IMR-90 (cell line): ENCODE data around the gene TSTD2. TPM values are rescaled to one million over a fixed set of nuclear protein-coding genes. Genes with fewer than 3 reads are reported as not detected.

Experiments
- ATAC-seq: fragments of 200-7000 bp; cut with Tn5 transposase; 2 replicates; pipeline ENCODE4 v1.9.1; 2020; ENCODE audit warnings: low read depth, mild to moderate bottlenecking, moderate library complexity
- BruUV-seq: library from RNA; stranded (reverse); fragments of 400-500 nt; replicated peaks from 2 replicates; lab custom pipeline; 2021; lab: Mats Ljungman, UMichigan
- CTCF ChIA-PET: fragments of 300-600 bp; formaldehyde crosslinking; extraction: SDS; loops from one replicate; lab custom pipeline; 2021; ENCODE audit warnings: antibody characterized with exemption; lab: Yijun Ruan, JAX
- POLR2A ChIA-PET: fragments of 300-600 bp; sonication (Branson Sonifier 250); formaldehyde crosslinking; loops from one replicate; lab custom pipeline; 2022; ENCODE audit warnings: antibody characterized with exemption; ENCODE audit not compliant: unreplicated experiment; lab: Charles Lee
- DNase-seq: peaks from one replicate; pipeline ENCODE4 v3.0.0; 2013
- H2AFZ ChIP-seq: replicated peaks from 2 replicates; pipeline ENCODE3; 2013; ENCODE audit warnings: low read length, mild to moderate bottlenecking; ENCODE audit not compliant: poor library complexity
- H2AK5ac ChIP-seq: 2 replicates; pipeline ENCODE4 v1.6.1; 2013; ENCODE audit warnings: low read depth, low read length, inconsistent platforms
- H2AK9ac ChIP-seq: replicated peaks from 2 replicates; pipeline ENCODE3; 2013; ENCODE audit warnings: mild to moderate bottlenecking, low read depth, low read length, moderate library complexity; ENCODE audit not compliant: poor library complexity
- H2BK120ac ChIP-seq: 2 replicates; pipeline ENCODE4 v1.6.1; 2013; ENCODE audit warnings: low read depth, low read length, inconsistent platforms
- H2BK15ac ChIP-seq: 3 replicates; pipeline ENCODE4 v1.6.1; 2013; ENCODE audit warnings: low read depth, low read length, inconsistent platforms
- H2BK20ac ChIP-seq: 2 replicates; pipeline ENCODE4 v1.6.1; 2013; ENCODE audit warnings: low read depth, mild to moderate bottlenecking, inconsistent platforms, low read length, moderate library complexity
- H2BK5ac ChIP-seq: 2 replicates; pipeline ENCODE4 v1.6.1; 2013; ENCODE audit warnings: mild to moderate bottlenecking, low read depth, low read length, inconsistent platforms; ENCODE audit not compliant: poor library complexity, severe bottlenecking
- H3K14ac ChIP-seq: replicated peaks from 2 replicates; pipeline ENCODE4 v1.6.1; 2013; ENCODE audit warnings: low read depth, low read length, inconsistent platforms
- H3K18ac ChIP-seq: 2 replicates; pipeline ENCODE4 v1.6.1; 2013; ENCODE audit warnings: low read depth, low read length, control low read depth
- H3K23ac ChIP-seq: 2 replicates; pipeline ENCODE4 v1.6.1; 2013; ENCODE audit warnings: low read depth, low read length, inconsistent platforms
- H3K27ac ChIP-seq: 2 replicates; pipeline ENCODE4 v1.5.1; 2013; ENCODE audit warnings: mild to moderate bottlenecking, control low read depth, low read length; ENCODE audit not compliant: insufficient read depth
- H3K27me3 ChIP-seq: 2 replicates; pipeline ENCODE4 v1.6.1; 2013; ENCODE audit warnings: low read length; ENCODE audit not compliant: control insufficient read depth, insufficient read depth
- H3K36me3 ChIP-seq: 2 replicates; pipeline ENCODE4 v1.6.1; 2013; ENCODE audit warnings: low read length, mixed read lengths; ENCODE audit not compliant: control insufficient read depth, insufficient read depth
- H3K4ac ChIP-seq: 2 replicates; pipeline ENCODE4 v1.6.1; 2013; ENCODE audit warnings: low read depth, low read length, inconsistent platforms
- H3K4me1 ChIP-seq: 2 replicates; pipeline ENCODE4 v1.6.1; 2013; ENCODE audit warnings: low read length, mixed read lengths; ENCODE audit not compliant: control insufficient read depth, insufficient read depth
- H3K4me2 ChIP-seq: 2 replicates; pipeline ENCODE4 v1.6.1; 2013; ENCODE audit warnings: low read depth, mild to moderate bottlenecking, control low read depth, low read length, moderate library complexity
- H3K4me3 ChIP-seq: 2 replicates; pipeline ENCODE4 v1.5.1; 2013; ENCODE audit warnings: low read depth, mild to moderate bottlenecking, control low read depth, low read length, moderate library complexity; ENCODE audit not compliant: insufficient read depth
- H3K56ac ChIP-seq: 2 replicates; pipeline ENCODE4 v1.6.1; 2013; ENCODE audit warnings: low read length, inconsistent platforms; ENCODE audit not compliant: insufficient read depth; ENCODE audit errors: extremely low read depth
- H3K79me1 ChIP-seq, 2 experiments: 2 replicates each; pipeline ENCODE4 v1.6.1; 2013; ENCODE audit warnings: low read length in 2 of 2, inconsistent platforms in 1 of 2, low read depth in 1 of 2
- H3K9ac ChIP-seq: 2 replicates; pipeline ENCODE4 v1.6.1; 2013; ENCODE audit warnings: low read depth, low read length, control low read depth
- H3K9me1 ChIP-seq: 2 replicates; pipeline ENCODE4 v1.6.1; 2013; ENCODE audit warnings: low read length, inconsistent platforms; ENCODE audit not compliant: insufficient read depth
- H3K9me3 ChIP-seq: 2 replicates; pipeline ENCODE4 v1.6.1; 2013; ENCODE audit warnings: low read length; ENCODE audit not compliant: control insufficient read depth, insufficient read depth
- H4K20me1 ChIP-seq: 2 replicates; pipeline ENCODE4 v1.6.1; 2013; ENCODE audit warnings: low read length, inconsistent platforms; ENCODE audit not compliant: insufficient read depth
- H4K5ac ChIP-seq: 2 replicates; pipeline ENCODE4 v1.6.1; 2013; ENCODE audit warnings: mild to moderate bottlenecking, low read depth, low read length, control low read depth
- H4K8ac ChIP-seq, 2 experiments: 2 replicates each; pipeline ENCODE4 v1.6.1; 2013; ENCODE audit warnings: low read depth in 2 of 2, low read length in 2 of 2, control low read depth in 1 of 2, inconsistent platforms in 1 of 2
- H4K91ac ChIP-seq: 2 replicates; pipeline ENCODE4 v1.6.1; 2013; ENCODE audit warnings: low read depth, low read length, inconsistent platforms; ENCODE audit not compliant: insufficient read depth
- BHLHE40 ChIP-seq: fragments of 150-350 bp; IDR thresholded peaks from 2 replicates; pipeline ENCODE4 v1.6.1; 2016; ENCODE audit warnings: mild to moderate bottlenecking, low read depth, low read length
- CEBPB ChIP-seq: IDR thresholded peaks from 2 replicates; pipeline ENCODE4 v1.6.1; 2012; ENCODE audit warnings: low read depth, low read length, improper control_type of control experiment
- CHD1 ChIP-seq: IDR thresholded peaks from 2 replicates; pipeline ENCODE4 v1.6.1; 2012; ENCODE audit warnings: low read depth, low read length, improper control_type of control experiment
- FOS ChIP-seq: fragments of 150-350 bp; IDR thresholded peaks from 2 replicates; pipeline ENCODE4 v1.6.1; 2016; ENCODE audit warnings: low read depth, low read length
- MXI1 ChIP-seq: IDR thresholded peaks from 2 replicates; pipeline ENCODE4 v1.6.1; 2012; ENCODE audit warnings: low read depth, mild to moderate bottlenecking, low read length, moderate library complexity, borderline replicate concordance
- NFE2L2 ChIP-seq: fragments of 150-350 bp; IDR thresholded peaks from 2 replicates; pipeline ENCODE4 v1.6.1; 2016; ENCODE audit warnings: low read depth, mild to moderate bottlenecking, low read length
- POLR2A ChIP-seq: IDR thresholded peaks from 2 replicates; pipeline ENCODE4 v1.6.1; 2012; ENCODE audit warnings: mild to moderate bottlenecking, low read depth, low read length
- WGBS, 2 experiments: methylation state at CpG; one replicate each; pipeline versions ENCODE4 v1.1.5 to v1.1.7; 2013; ENCODE audit warnings: missing lambda C conversion rate in 2 of 2; ENCODE audit not compliant: insufficient read length in 1 of 2; ENCODE audit errors: extremely low coverage in 2 of 2; 5-methylcytosine and 5-hydroxymethylcytosine counted together
- dilution Hi-C: fragments of 300-500 bp; cut with HindIII; formaldehyde crosslinking; loops from one replicate; pipeline ENCODE4 v1.14.3; 2018; ENCODE audit warnings: low sequenced_read_pairs; ENCODE audit not compliant: unreplicated experiment
- in situ Hi-C: fragments of 300-500 bp; cut with MboI; formaldehyde crosslinking; loops from 3 replicates; pipeline ENCODE4 v1.14.3; 2019; ENCODE audit warnings: low sequenced_read_pairs, inconsistent platforms, mixed read lengths
- intact Hi-C: fragments of 100-400 bp; cut with micrococcal nuclease; formaldehyde crosslinking; loops from 2 replicates; pipeline ENCODE4 v1.10.0; 2022
- polyA plus RNA-seq, 3 experiments: library from polyadenylated mRNA; depleted of rRNA; stranded (reverse); fragments of >200 nt; gene quantifications; 2 replicates each; pipeline ENCODE4 v1.2.3, GENCODE V29; 2012; ENCODE audit warnings: low replicate concordance in 1 of 3
- total RNA-seq: library from RNA; depleted of rRNA; stranded (reverse); fragments of >200 nt; gene quantifications from 2 replicates; pipeline ENCODE4 v1.2.3, GENCODE V29; 2012
- TF ChIP-seq, protein P1 (sequence below): conservative IDR thresholded peaks from 2 replicates; pipeline ENCODE4 v1.5.1; 2012; ENCODE audit warnings: mild to moderate bottlenecking, low read depth, low read length, improper control_type of control experiment
- TF ChIP-seq, protein P2 (sequence below): fragments of 150-350 bp; IDR thresholded peaks from 2 replicates; pipeline ENCODE4 v1.6.1; 2017; ENCODE audit warnings: mild to moderate bottlenecking, antibody characterized with exemption, low read length, low read depth
- TF ChIP-seq, protein P3 (sequence below): fragments of 150-350 bp; IDR thresholded peaks from 2 replicates; pipeline ENCODE4 v1.6.1; 2016; ENCODE audit warnings: low read depth, mild to moderate bottlenecking, low read length, moderate library complexity, borderline replicate concordance

The TSTD2 gene
- total and polyA plus RNA-seq, 2 of the 4 experiments (the other 2 are of a cell fraction): 11.2 to 16.3 TPM

DNA sequence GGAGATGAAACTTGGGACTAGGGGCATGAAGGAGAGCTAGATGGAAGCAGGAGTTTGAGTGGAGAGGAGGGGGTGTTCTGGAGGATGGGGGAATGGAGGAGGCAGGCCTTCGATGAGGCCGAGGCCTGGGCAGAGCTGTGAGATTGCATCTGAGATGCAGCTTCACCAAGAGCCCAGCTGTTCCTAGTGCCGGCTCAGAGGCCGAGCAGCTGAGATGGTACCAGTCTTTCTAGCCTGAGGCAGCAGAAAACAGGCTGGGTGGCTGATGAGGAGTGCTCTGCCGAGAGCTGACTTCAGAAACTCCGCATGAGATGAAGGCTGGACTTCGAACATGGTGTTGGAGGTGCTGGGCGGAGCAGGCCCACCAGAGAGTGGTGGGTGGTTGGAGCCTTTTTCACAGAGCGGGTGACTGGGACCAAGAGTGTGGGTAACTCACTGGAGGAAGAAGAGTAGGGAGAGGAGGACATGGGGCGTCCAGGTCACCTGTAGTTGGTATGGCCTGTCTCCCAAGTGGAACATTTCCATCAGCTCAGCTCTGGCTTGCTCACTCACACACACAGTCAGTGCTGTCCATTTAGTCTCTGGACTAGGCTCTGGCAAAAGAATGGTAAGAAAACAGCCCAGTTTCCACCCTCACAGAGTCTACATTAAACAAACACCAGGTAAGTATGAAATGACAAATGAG lies 77.0 kb downstream of the TSTD2 start:
- 93% methylated on average over 6 of the region's 10 CpGs; no CpG with 5 or more reads in 1 of the 2 experiments for WGBS, 2 experiments
- Histone ChIP-seq H3K27ac (no peak overlapping the region), H4K20me1 (no peaks in the 10 kb centered on the region), H3K4ac (no peak overlapping the region), H2BK120ac (no peak overlapping the region), H3K23ac (no peak overlapping the region), H3K4me2 (no peak overlapping the region), H3K4me3 (no peak overlapping the region), H3K4me1 (no peaks in the 10 kb centered on the region), H3K18ac (no peak overlapping the region), H3K27me3 (peaks cover 2% of the 10 kb centered on the region; the same call in 1 of the 2 replicates), H3K9me1 (no peaks in the 10 kb centered on the region), H4K91ac (no peak overlapping the region), H2AFZ (no peak overlapping the region), H2AK9ac (no peak overlapping the region), H4K8ac (no peak overlapping the region), H3K79me1 (no peaks in the 10 kb centered on the region), H4K5ac (no peak overlapping the region), H2BK5ac (no peak overlapping the region), H3K36me3 (no peaks in the 10 kb centered on the region), H3K14ac (no peak overlapping the region), H2BK20ac (no peak overlapping the region), H3K56ac (no peak overlapping the region), H2BK15ac (no peak overlapping the region), H2AK5ac (no peak overlapping the region), H3K9ac (no peak overlapping the region), H3K9me3 (no peaks in the 10 kb centered on the region)
- ChIA-PET POLR2A (no interaction called here), CTCF (no interaction called here)
- intact Hi-C loops (no loop called here), in situ Hi-C loops (no loop called here), dilution Hi-C loops (no loop called here)
- BruUV-seq: no TSS peak
- no peak for DNase-seq
- no peak for TF ChIP-seq CHD1
- TF ChIP-seq FOS: no peak
- TF ChIP-seq BHLHE40: no peak
- TF ChIP-seq NFE2L2: no peak
- TF ChIP-seq, protein P1, sequence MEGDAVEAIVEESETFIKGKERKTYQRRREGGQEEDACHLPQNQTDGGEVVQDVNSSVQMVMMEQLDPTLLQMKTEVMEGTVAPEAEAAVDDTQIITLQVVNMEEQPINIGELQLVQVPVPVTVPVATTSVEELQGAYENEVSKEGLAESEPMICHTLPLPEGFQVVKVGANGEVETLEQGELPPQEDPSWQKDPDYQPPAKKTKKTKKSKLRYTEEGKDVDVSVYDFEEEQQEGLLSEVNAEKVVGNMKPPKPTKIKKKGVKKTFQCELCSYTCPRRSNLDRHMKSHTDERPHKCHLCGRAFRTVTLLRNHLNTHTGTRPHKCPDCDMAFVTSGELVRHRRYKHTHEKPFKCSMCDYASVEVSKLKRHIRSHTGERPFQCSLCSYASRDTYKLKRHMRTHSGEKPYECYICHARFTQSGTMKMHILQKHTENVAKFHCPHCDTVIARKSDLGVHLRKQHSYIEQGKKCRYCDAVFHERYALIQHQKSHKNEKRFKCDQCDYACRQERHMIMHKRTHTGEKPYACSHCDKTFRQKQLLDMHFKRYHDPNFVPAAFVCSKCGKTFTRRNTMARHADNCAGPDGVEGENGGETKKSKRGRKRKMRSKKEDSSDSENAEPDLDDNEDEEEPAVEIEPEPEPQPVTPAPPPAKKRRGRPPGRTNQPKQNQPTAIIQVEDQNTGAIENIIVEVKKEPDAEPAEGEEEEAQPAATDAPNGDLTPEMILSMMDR: no peak
- TF ChIP-seq MXI1: no peak
- no peak for TF ChIP-seq POLR2A
- TF ChIP-seq, protein P2, sequence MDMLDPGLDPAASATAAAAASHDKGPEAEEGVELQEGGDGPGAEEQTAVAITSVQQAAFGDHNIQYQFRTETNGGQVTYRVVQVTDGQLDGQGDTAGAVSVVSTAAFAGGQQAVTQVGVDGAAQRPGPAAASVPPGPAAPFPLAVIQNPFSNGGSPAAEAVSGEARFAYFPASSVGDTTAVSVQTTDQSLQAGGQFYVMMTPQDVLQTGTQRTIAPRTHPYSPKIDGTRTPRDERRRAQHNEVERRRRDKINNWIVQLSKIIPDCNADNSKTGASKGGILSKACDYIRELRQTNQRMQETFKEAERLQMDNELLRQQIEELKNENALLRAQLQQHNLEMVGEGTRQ: no peak
- TF ChIP-seq CEBPB: no peak
- TF ChIP-seq, protein P3, sequence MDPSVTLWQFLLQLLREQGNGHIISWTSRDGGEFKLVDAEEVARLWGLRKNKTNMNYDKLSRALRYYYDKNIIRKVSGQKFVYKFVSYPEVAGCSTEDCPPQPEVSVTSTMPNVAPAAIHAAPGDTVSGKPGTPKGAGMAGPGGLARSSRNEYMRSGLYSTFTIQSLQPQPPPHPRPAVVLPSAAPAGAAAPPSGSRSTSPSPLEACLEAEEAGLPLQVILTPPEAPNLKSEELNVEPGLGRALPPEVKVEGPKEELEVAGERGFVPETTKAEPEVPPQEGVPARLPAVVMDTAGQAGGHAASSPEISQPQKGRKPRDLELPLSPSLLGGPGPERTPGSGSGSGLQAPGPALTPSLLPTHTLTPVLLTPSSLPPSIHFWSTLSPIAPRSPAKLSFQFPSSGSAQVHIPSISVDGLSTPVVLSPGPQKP: no peak
- no peak for ATAC-seq
